ENCODE measurements around the gene ARX.

GRCh38 chrX:25028726-25029125, 13.0 kb upstream of the ARX start:
- TF ChIP-seq CTCF (IDR thresholded peaks at IDR 0.05) (no peak), POLR2A (IDR thresholded peaks at IDR 0.05) (no peak)
